Superior temporal gyrus (tissue), 1 donor: ENCODE data around the gene CDH23.

Experiments
- DNase-seq: peaks from one replicate; pipeline ENCODE4 v3.0.0-alpha.2; 2016; ENCODE audit errors: extremely low spot score

CDH23 gene

DNA sequence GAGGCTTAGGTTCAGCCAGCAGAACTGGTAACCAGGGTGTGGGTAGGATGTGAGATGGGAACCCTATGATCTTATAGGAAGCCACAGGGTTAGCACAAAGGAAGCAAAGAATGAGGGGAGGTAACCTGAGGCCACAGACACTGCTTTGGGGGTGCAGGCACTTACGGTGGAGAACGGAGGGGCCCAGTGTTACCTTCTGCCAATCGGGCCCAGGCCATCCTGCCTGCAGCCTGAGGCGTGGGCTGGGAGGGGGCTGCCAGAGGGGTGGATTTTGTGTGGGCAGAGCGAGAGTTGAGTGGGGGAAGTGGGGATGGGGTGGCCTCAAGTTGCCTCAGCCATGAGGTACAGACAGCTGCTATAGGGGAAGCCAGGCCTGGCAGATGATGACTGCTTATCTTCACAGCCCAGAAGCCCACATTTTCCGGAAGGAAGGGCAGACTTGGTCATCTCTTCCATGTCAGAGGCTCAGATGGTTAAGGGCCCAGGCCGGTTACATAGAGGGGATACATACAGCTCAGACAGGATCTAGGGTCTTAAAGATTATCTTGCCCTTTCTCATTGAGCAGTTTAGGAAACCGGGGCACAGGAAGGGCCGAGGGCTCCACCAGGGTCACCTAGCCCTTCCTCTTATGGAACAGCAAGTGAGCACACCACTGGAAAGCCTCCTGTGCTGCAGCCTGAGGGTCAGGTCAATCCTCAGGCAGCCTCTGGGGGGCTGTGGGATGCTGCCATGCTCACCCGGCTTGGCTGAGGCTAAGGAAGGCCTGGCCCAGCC lies 401.0 kb downstream of the CDH23 start:
- DNase-seq, result no peak

GRCh38 chr10:71798308-71798624 lies 401.5 kb downstream of the CDH23 start:
- DNase-seq, result no peak

- DNase-seq, result no peak
These were observed 402.4 kb downstream of the CDH23 start for GRCh38 chr10:71799112-71799511.

DNA sequence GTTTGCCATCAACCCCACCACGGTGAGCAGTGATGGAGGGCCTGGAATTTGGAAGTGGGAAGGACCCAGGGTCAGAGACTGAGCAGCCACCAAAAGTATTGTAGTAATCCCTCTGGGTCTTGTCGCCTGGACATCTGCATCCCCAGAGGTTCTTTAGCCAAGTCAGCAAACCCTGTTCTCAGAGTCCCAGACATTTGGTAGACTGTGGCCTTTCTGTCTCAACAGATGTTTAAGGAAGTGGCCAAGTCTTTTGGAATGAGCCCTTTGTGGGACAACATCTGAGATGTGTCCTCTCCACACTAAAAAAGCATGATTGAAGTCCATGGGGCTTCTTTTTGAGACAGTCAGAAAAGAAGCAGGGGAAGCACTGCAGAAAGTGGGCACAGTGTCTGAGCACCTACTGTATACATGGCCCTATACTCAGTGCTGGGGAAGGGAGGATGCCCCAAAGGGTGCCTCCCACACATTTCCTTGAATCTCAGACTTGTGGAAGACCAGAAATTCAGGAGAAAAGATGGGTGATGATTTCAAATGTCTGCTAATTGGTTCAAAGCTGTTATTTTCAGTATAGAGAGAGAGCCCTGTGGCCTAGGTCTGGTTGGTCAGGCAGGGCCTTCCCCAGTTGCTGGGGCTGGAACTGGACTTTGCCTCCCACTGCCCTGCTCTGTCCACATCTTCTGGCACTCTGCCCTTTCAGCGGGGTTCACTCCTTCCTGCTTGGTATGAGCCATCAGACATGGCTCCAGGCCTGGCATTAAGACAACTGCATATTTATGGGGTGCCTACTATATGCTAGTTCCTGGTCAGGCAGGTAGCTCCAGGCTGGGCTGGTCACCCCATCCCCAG lies 403.1 kb downstream of the CDH23 start:
- DNase-seq, result no peak

- DNase-seq, result no peak
These were observed 404.6 kb downstream of the CDH23 start for GRCh38 chr10:71801361-71801760.

GRCh38 chr10:71802235-71802634 lies 405.5 kb downstream of the CDH23 start:
- DNase-seq, result no peak

GRCh38 chr10:71802715-71803488 lies 406.2 kb downstream of the CDH23 start:
- DNase-seq, result no peak

DNA sequence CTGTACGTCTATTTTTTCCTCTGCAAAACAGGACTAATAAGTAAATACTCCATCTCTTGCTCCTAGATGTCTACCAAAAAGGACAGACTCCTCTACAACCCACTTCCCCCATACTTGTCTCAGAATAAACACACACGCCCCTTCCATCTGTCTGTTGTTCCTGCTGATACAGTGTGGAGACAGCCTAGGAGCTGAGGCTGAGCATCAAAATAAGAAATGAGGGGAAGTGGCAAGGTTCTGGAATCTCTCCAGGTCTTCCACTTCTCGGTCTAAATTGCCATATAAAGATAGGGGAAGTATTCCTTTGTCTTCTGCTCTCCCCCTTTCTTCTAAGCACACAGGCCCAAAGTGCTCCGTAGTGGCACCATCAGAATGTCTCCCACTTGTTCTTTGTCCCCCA lies 407.4 kb downstream of the CDH23 start:
- DNase-seq, result peak; percentile 39

GRCh38 chr10:71805776-71806703 lies 409.3 kb downstream of the CDH23 start:
- no peak for DNase-seq

- no peak for DNase-seq
These were observed 410.2 kb downstream of the CDH23 start for GRCh38 chr10:71806704-71807556.

- no peak for DNase-seq
These were observed 411.1 kb downstream of the CDH23 start for GRCh38 chr10:71807557-71808510.

- DNase-seq, result no peak
These were observed 412.9 kb downstream of the CDH23 start for GRCh38 chr10:71809628-71810027.

- no peak for DNase-seq
These were observed 413.5 kb downstream of the CDH23 start for GRCh38 chr10:71810048-71810750.

- DNase-seq, result no peak
These were observed 414.6 kb downstream of the CDH23 start for GRCh38 chr10:71811351-71811750.

- DNase-seq, result peak; percentile 71
These were observed 415.5 kb downstream of the CDH23 start for GRCh38 chr10:71812016-71812912.

DNA sequence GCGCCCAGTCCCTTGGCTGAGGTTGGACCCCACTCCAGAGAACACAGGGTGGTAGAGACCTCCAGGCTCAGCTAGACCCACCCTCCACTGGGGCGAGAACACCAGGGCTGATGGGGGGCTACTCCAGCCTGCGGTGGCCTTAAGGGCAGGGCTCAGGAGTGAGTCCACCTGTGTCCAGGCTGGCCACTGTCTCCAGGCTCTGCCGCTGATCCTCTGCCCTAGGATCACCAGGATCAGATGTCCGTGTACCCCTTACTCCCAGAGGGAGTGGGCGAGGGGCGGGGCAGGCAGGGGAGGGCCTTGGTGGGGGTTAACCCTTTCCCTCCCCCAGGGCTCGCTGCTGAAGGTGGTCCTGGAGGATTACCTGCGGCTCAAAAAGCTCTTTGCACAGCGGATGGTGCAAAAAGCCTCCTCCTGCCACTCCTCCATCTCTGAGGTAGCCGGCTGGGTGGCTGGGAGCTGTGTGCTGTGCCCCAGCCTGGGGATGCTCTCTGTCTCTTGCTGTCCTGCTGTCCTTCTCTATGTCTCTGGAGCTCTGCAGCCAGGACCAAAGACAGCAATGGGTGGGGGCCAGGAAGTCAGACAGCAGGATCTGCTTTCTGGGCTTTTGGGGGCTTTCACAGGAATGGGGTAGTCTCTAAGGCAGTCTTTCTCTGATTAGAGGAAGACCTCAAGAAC lies 416.3 kb downstream of the CDH23 start:
- no peak for DNase-seq

DNA sequence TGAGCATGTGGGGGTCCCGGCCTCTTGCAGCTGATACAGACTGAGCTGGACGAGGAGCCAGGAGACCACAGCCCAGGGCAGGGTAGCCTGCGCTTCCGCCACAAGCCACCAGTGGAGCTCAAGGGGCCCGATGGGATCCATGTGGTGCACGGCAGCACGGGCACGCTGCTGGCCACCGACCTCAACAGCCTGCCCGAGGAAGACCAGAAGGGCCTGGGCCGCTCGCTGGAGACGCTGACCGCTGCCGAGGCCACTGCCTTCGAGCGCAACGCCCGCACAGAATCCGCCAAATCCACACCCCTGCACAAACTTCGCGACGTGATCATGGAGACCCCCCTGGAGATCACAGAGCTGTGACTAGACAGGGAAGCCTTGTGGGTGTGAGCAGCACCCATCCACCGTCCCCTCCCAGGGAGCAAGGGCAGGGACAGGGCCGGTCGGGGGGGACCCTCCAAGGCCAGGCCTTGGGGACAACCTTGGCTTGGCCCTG lies 418.2 kb downstream of the CDH23 start:
- no peak for DNase-seq
